Suprapubic skin (tissue), 4 donors: ENCODE data around the gene PCSK2.

Source experiments
- EP300 ChIP-seq: sonication (generic); formaldehyde crosslinking; IDR thresholded peaks from one replicate; pipeline ENCODE4 v1.6.1; 2017; ENCODE audit warnings: antibody characterized with exemption
- POLR2A ChIP-seq, 2 donors: fragments of 450-650 bp; IDR thresholded peaks; one replicate each; pipeline ENCODE4 v1.6.1; 2017; ENCODE audit warnings: antibody characterized with exemption in 2 of 2, mild to moderate bottlenecking in 2 of 2, moderate library complexity in 2 of 2
- POLR2AphosphoS5 ChIP-seq, 3 donors: sonication (generic); formaldehyde crosslinking; IDR thresholded peaks; one replicate each; pipeline ENCODE4 v1.6.1; 2017; ENCODE audit warnings: antibody characterized with exemption in 3 of 3
- TF ChIP-seq, protein P1 (sequence below), 2 donors: fragments of 200-600 bp in 1 of 2; fragments of 450-650 bp in 1 of 2; sonication (generic) in 1 of 2; IDR thresholded peaks; one replicate each; pipeline ENCODE4 v1.5.1; 2016 to 2019; ENCODE audit warnings: antibody characterized with exemption in 2 of 2, mild to moderate bottlenecking in 1 of 2, moderate library complexity in 1 of 2

DNA sequence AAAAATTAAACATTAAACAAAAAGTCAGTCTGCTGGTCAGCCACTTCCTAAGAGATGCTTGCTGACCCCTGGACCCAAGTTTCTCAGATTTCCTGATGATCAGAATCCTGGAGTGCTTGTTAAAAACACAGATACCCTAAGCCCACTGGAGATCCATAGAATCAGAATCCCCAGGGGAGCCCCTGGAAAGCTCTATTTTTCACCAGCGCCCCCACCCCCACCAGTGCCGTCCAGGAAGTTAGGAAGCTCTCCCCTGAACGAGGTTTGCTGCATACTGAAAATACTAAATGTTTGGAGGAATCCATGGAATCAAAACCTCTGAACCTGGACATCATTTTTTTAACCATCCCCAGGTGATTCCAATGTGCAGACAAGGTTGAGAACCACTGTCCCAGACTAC, 235.1 kb downstream of the PCSK2 start:
- TF ChIP-seq, protein P1, sequence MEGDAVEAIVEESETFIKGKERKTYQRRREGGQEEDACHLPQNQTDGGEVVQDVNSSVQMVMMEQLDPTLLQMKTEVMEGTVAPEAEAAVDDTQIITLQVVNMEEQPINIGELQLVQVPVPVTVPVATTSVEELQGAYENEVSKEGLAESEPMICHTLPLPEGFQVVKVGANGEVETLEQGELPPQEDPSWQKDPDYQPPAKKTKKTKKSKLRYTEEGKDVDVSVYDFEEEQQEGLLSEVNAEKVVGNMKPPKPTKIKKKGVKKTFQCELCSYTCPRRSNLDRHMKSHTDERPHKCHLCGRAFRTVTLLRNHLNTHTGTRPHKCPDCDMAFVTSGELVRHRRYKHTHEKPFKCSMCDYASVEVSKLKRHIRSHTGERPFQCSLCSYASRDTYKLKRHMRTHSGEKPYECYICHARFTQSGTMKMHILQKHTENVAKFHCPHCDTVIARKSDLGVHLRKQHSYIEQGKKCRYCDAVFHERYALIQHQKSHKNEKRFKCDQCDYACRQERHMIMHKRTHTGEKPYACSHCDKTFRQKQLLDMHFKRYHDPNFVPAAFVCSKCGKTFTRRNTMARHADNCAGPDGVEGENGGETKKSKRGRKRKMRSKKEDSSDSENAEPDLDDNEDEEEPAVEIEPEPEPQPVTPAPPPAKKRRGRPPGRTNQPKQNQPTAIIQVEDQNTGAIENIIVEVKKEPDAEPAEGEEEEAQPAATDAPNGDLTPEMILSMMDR (IDR thresholded peaks at IDR 0.05): no peak
- no peak for TF ChIP-seq POLR2AphosphoS5 (IDR thresholded peaks at IDR 0.05)
- no peak for TF ChIP-seq POLR2A (IDR thresholded peaks at IDR 0.05)
- TF ChIP-seq EP300: no peak
